ENCODE results near the gene MBTPS2. TPM values are rescaled to one million over a fixed set of nuclear protein-coding genes. Genes with fewer than 3 reads are reported as not detected.

MBTPS2 gene
- total RNA-seq, 3 donors from 2014 or later, result 8.2 to 12.0 (median 9.5) TPM

DNA sequence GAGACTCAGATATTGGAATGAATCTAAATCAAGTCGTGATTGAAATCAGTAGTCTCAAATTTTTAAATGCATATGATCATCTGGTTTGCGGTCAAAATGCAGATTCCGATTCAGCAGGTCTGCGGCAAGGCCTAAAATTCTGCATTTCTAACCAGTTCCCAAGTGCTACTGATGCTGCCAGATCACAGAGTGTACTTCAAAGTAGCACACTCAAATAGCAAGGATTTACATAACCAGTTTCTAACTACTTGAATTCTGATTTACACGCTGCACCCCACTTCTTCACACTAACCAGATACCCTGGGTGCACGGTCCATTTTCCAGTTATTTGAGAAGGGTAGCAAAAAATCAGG is 752 bp downstream of the MBTPS2 start:
- intact Hi-C loops (cut with DNase I, micrococcal nuclease), result no loop called here
- Histone ChIP-seq H3K4me3 (peak overlapping the region; percentile 28), H3K9me3 (no peaks in the 10 kb centered on the region), H3K36me3 (ENCODE audit: low read depth) (no peaks in the 10 kb centered on the region), H3K4me1 (ENCODE audit: low read depth) (no peaks in the 10 kb centered on the region)
- ATAC-seq (no peak), DNase-seq (no peak)
- TF ChIP-seq, protein P1, sequence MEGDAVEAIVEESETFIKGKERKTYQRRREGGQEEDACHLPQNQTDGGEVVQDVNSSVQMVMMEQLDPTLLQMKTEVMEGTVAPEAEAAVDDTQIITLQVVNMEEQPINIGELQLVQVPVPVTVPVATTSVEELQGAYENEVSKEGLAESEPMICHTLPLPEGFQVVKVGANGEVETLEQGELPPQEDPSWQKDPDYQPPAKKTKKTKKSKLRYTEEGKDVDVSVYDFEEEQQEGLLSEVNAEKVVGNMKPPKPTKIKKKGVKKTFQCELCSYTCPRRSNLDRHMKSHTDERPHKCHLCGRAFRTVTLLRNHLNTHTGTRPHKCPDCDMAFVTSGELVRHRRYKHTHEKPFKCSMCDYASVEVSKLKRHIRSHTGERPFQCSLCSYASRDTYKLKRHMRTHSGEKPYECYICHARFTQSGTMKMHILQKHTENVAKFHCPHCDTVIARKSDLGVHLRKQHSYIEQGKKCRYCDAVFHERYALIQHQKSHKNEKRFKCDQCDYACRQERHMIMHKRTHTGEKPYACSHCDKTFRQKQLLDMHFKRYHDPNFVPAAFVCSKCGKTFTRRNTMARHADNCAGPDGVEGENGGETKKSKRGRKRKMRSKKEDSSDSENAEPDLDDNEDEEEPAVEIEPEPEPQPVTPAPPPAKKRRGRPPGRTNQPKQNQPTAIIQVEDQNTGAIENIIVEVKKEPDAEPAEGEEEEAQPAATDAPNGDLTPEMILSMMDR (IDR thresholded peaks at IDR 0.05), result no peak

DNA sequence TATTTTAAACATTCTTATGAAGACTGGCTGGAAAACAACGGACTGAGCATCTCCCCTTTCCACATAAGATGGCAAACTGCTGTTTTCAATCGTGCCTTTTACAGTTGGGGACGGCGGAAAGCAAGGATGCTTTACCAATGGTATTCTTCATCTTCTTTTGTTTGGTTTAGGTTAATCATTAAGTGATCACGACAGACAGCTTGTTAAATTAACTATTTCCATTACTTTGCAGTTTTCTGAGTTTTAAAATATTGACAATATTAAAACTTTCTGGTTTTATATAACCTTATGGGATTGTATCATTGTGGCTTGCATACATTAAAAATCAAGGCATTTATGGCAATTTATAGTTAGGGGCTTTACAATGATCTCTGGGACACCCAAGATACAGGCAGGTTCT is 3.8 kb downstream of the MBTPS2 start:
- Histone ChIP-seq H3K4me1 (ENCODE audit: low read depth) (no peaks in the 10 kb centered on the region), H3K4me3 (no peak overlapping the region), H3K9me3 (no peaks in the 10 kb centered on the region), H3K36me3 (ENCODE audit: low read depth) (no peaks in the 10 kb centered on the region)
- ATAC-seq, result no peak
- TF ChIP-seq, protein P1 (IDR thresholded peaks at IDR 0.05), result no peak
- intact Hi-C loops (cut with DNase I, micrococcal nuclease), result no loop called here
- DNase-seq, result no peak

DNA sequence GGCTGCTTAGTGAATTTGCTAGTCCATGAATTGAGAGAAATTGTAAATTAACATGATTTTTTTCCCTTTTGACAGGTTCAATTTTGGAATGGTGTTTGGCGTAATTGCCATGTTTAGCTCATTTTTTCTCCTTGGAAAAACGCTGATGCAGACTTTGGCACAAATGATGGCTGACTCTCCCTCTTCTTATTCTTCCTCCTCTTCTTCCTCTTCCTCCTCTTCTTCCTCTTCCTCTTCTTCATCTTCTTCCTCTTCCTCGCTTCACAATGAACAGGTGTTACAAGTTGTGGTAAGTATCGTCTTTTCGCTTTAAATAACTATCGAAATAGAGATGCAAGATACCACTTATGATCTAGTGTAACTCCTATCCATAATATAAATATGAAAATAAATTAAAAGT is 5.7 kb downstream of the MBTPS2 start:
- Histone ChIP-seq H3K4me1 (ENCODE audit: low read depth) (no peaks in the 10 kb centered on the region), H3K36me3 (ENCODE audit: low read depth) (no peaks in the 10 kb centered on the region), H3K4me3 (no peak overlapping the region), H3K9me3 (no peaks in the 10 kb centered on the region)
- no peak for ATAC-seq
- TF ChIP-seq, protein P1 (IDR thresholded peaks at IDR 0.05), result no peak
- no peak for DNase-seq
- intact Hi-C loops (cut with DNase I, micrococcal nuclease), result no loop called here

DNA sequence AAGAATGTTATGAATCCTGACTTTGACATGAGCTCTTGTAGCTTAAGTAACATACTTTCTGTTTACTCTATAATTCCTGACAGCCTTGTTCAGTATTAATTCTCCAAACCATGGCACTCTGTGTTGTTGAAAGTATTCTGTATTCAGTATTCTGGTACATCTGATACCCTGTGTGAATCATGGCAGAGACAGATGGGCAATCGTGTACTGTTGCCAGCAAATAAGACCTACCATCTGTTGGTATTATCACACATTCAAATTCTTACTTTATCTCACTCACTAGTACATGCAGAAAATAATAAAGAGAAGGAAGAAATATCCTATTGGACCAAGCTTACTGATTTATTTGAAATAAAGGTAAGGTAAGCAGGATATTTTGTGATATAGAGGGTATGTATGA is 7.9 kb downstream of the MBTPS2 start:
- DNase-seq (no peak), ATAC-seq (no peak)
- TF ChIP-seq, protein P1 (IDR thresholded peaks at IDR 0.05), result no peak
- Histone ChIP-seq H3K9me3 (no peaks in the 10 kb centered on the region), H3K4me1 (ENCODE audit: low read depth) (no peaks in the 10 kb centered on the region), H3K36me3 (ENCODE audit: low read depth) (no peaks in the 10 kb centered on the region), H3K4me3 (no peak overlapping the region)
- intact Hi-C loops (cut with DNase I, micrococcal nuclease), result no loop called here

DNA sequence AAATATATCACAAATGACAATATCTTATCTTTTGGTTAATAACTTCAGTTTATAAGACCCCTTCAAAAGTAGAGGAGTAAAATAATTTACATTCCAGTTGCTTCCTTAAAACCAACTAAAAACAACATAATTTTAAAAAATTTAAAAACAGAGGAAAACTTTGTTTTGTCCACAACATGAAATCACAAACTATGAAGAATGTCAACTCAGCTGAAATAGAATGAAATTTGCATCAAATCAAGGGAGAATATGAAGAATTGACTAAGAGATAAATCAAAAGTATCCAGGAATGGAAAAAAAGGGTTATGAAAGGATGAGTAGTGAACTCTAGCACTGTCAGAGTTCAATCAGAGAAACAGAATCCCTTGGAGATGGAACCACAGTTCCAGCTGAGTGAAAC is 14.2 kb downstream of the MBTPS2 start:
- TF ChIP-seq, protein P1 (IDR thresholded peaks at IDR 0.05), result no peak
- intact Hi-C loops (cut with DNase I, micrococcal nuclease), result no loop called here
- H3K36me3 ChIP-seq (ENCODE audit: low read depth), result no peaks in the 10 kb centered on the region
- no peak for ATAC-seq
- H3K4me1 ChIP-seq (ENCODE audit: low read depth), result no peaks in the 10 kb centered on the region
- H3K4me3 ChIP-seq, result no peak overlapping the region
- no peak for DNase-seq
- H3K9me3 ChIP-seq, result no peaks in the 10 kb centered on the region

DNA sequence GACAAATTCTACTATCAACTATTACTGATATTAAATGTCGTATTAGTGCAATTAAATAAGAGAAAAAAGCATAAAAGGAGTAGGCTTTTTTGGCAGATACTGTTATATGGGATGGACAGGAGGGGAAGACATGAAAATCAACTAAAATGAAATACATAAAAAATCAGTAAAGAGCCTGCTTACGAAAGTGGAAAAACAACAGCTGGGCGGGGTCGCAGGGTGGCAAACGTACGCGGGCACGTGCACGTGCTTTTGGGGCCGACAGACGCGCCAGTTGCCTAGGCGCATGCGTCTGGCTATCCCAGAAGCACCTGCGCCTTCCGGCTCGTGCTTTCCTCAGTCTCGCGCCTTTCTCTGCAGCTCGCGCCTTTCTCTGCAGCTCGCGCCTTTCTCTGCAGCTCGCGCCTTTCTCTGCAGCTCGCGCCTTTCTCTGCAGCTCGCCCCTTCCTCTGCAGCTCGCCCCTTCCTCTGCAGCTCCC is 16.6 kb downstream of the MBTPS2 start, which contains the start of gene YY2:
YY2 (plus strand) TSS at position 51 of the 479 bp plus-strand sequence. CDS start 498 bp downstream, outside the sequence.
- no peaks in the 10 kb centered on the region for H3K9me3 ChIP-seq
- ATAC-seq (no peak), DNase-seq (no peak)
- intact Hi-C loops (cut with DNase I, micrococcal nuclease), result no loop called here
- H3K4me3 ChIP-seq, result no peak within 1 kb of the TSS
- TF ChIP-seq, protein P1 (IDR thresholded peaks at IDR 0.05), result no peak
- no peaks in the 10 kb centered on the region for H3K4me1 ChIP-seq (ENCODE audit: low read depth)
- no peaks in the 10 kb centered on the region for H3K36me3 ChIP-seq (ENCODE audit: low read depth)
